Osteocyte (in vitro differentiated cells): ENCODE measurements around the gene RPS15. TPM values are rescaled to one million over a fixed set of nuclear protein-coding genes. Genes with fewer than 3 reads are reported as not detected.

Experiments used
- DNase-seq: peaks from one replicate; pipeline ENCODE4 v3.0.0; 2021; ENCODE audit warnings: mixed read lengths; ENCODE audit not compliant: unreplicated experiment; ENCODE audit errors: extremely low spot score
- H3K27ac Mint-ChIP-seq: one replicate; pipeline ENCODE4 v1.8.0; 2021; ENCODE audit warnings: mild to moderate bottlenecking, mixed read lengths; ENCODE audit not compliant: unreplicated experiment
- H3K27me3 Mint-ChIP-seq: one replicate; pipeline ENCODE4 v1.8.0; 2021; ENCODE audit warnings: mixed read lengths; ENCODE audit not compliant: unreplicated experiment
- H3K36me3 Mint-ChIP-seq: one replicate; pipeline ENCODE4 v1.8.0; 2021; ENCODE audit warnings: mixed read lengths; ENCODE audit not compliant: unreplicated experiment
- H3K4me1 Mint-ChIP-seq: one replicate; pipeline ENCODE4 v1.8.0; 2021; ENCODE audit warnings: mixed read lengths; ENCODE audit not compliant: unreplicated experiment
- H3K4me3 Mint-ChIP-seq: one replicate; pipeline ENCODE4 v1.8.0; 2021; ENCODE audit warnings: mild to moderate bottlenecking, moderate library complexity, mixed read lengths; ENCODE audit not compliant: unreplicated experiment
- H3K9me3 Mint-ChIP-seq: one replicate; pipeline ENCODE4 v1.8.0; 2021; ENCODE audit warnings: mixed read lengths; ENCODE audit not compliant: unreplicated experiment
- total RNA-seq: library from RNA; stranded (reverse); gene quantifications from 2 replicates; pipeline ENCODE4 v1.2.1, GENCODE V29; 2021
- TF ChIP-seq, protein P1 (sequence below): fragments of 200-600 bp; sonication (generic); IDR thresholded peaks from 2 replicates; pipeline ENCODE4 v1.5.0; 2021; ENCODE audit warnings: antibody characterized with exemption, mild to moderate bottlenecking, moderate library complexity

The RPS15 gene
- total RNA-seq, 1 donor from 2014 or later = 932 TPM

DNA sequence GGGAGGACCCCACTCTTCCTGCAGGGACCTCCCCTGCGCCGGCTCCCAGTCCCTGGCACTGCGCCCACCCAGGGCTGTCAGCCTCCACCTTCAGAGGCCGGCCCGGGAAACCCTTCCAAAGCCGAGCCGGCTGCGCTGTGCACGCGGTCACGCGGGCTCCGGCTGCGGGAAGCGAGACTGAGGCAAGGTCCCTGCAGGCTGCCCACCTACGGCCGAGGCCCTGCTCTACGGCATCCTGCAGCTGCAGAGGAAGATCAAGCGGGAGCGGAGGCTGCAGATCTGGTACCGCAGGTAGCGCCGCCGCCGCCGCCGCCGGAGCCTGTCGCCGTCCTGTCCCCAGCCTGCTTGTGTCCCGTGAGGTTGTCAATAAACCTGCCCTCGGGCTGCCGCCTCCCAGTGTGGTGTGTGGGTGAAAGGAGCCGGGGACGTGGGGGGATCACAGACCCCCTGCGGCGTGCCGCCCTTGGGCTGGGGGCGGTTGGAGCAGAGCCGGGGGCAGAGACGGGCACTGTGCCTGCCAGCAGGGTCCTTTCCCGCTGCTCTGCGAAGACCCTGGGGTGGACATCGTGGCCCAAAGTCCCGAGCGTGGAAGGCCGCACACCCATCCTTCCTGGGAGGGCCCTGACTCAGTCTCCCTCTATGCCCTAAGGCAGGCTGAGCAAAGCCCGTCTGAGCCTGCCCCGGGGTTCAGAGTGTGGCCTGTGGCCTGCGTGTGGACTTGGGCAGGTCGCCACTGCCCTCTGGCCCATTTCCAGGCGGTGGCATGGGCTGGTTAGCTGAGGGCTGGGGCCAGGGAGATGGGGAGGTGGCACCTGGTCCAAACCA, 42.8 kb upstream of the RPS15 start:
- DNase-seq = no peak
- Mint-ChIP-seq H3K27me3 (no peaks in the 10 kb centered on the region), H3K4me1 (peaks cover 3% of the 10 kb centered on the region), H3K4me3 (no peak overlapping the region), H3K27ac (no peak overlapping the region), H3K9me3 (no peaks in the 10 kb centered on the region), H3K36me3 (peaks cover 10% of the 10 kb centered on the region)
- TF ChIP-seq, protein P1, sequence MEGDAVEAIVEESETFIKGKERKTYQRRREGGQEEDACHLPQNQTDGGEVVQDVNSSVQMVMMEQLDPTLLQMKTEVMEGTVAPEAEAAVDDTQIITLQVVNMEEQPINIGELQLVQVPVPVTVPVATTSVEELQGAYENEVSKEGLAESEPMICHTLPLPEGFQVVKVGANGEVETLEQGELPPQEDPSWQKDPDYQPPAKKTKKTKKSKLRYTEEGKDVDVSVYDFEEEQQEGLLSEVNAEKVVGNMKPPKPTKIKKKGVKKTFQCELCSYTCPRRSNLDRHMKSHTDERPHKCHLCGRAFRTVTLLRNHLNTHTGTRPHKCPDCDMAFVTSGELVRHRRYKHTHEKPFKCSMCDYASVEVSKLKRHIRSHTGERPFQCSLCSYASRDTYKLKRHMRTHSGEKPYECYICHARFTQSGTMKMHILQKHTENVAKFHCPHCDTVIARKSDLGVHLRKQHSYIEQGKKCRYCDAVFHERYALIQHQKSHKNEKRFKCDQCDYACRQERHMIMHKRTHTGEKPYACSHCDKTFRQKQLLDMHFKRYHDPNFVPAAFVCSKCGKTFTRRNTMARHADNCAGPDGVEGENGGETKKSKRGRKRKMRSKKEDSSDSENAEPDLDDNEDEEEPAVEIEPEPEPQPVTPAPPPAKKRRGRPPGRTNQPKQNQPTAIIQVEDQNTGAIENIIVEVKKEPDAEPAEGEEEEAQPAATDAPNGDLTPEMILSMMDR = no peak

DNA sequence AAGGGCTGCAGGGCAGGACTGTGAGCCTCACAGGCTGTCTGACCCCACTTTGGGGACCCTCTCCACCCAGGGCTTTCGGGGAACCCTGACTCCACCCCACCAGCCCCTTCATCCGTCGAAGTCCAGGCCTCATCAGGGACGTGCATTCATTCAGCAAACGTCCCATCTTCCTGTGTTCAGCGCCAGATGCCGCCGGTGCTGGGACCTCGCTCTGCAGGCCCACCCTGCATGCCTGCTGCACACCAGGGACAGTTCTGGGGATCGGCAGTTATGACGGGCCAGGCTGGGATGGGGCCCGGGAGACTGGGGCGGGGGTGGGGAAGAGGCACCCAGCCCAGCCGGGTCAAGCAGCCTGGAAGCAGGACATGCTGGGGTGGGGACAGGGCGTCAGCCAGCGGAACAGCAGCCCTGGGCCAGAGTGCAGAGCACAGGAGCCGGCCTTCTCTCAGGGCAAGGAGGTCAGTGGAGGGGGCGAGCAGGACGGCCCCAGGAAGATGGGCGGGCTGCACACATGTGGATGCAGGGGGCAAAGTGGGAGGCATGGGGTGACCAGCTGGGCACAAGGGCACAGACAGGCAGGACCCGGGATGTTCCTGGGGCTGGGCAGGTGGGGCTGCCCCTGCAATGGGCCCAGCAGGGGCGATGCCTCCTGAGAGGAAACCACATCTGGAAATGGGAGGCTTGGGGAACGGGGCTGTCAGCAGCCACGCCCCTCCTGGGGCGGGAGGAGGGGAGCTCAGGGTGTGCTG, 42.0 kb upstream of the RPS15 start:
- Mint-ChIP-seq H3K4me3 (no peak overlapping the region), H3K4me1 (peaks cover 9% of the 10 kb centered on the region), H3K27me3 (no peaks in the 10 kb centered on the region), H3K36me3 (peaks cover 9% of the 10 kb centered on the region), H3K27ac (no peak overlapping the region), H3K9me3 (no peaks in the 10 kb centered on the region)
- TF ChIP-seq, protein P1 = no peak
- no peak for DNase-seq

DNA sequence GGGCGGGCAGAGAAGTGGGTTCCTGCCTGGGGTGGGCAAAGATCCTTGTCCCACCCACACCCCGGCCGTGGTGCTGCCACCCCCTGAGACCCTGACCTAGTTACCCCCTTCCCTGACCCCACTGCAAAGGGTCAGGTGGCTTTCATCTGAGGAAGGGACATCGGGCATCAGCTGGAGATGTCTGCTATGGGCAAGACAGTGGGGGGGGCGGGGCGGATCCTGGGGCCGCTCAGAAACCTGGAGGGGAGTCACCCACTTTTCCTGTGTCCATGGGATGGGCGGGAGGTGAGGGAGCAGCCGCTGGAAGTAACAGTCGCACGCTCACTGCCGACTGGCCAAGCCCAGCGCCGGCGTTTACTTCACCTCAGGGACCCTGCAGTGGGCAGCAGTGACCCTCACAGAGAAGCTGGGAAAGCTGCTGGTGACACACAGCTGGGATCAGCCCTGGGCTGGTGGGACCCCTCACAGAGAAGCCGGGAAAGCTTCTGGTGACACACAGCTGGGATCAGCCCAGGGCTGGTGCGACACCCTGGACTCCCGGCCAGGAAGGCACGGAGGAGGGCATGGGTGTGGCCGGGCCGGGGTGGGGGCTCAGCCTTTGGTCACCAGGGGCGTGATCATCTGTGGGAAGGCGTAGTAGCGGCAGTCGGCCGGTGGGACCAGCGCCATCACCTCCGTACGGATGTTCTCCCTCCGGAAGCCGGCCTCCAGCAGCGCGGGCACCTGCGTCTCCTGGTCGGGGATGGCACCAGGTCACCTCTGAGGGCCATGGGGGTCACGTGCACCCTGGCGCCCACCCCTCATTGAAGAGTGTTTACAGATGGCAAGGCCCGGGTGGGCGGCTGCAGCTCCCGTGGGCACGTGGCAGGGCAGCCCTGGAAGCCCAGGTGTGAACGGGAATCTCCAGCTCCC, 41.2 kb upstream of the RPS15 start:
- TF ChIP-seq, protein P1 = no peak
- no peaks in the 10 kb centered on the region for H3K9me3 Mint-ChIP-seq
- peaks cover 9% of the 10 kb centered on the region for H3K4me1 Mint-ChIP-seq
- peaks cover 7% of the 10 kb centered on the region for H3K36me3 Mint-ChIP-seq
- DNase-seq = no peak
- no peaks in the 10 kb centered on the region for H3K27me3 Mint-ChIP-seq
- no peak overlapping the region for H3K4me3 Mint-ChIP-seq
- H3K27ac Mint-ChIP-seq = no peak overlapping the region

DNA sequence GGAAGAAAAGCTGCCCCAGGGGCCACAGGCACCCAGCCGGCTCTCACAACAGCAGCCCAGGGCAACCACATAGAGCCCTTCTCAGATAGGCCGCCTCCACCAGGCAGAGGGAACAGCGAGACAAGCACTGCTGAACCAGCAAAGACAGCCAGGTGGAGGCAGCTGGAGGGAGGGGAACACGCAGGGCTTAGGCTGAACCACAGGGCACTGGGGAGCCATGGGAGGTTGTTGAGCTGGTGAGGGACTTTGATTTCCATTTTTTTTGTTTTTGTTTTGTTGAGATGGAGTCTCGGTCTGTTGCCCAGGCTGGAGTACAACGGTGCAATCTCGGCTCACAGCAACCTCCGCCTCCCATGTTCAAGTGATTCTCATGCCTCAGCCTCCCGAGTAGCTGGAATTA, 40.4 kb upstream of the RPS15 start:
- H3K4me1 Mint-ChIP-seq = peaks cover 12% of the 10 kb centered on the region
- H3K27ac Mint-ChIP-seq = no peak overlapping the region
- no peaks in the 10 kb centered on the region for H3K27me3 Mint-ChIP-seq
- no peak for DNase-seq
- TF ChIP-seq, protein P1 = no peak
- peaks cover 2% of the 10 kb centered on the region for H3K36me3 Mint-ChIP-seq
- no peak overlapping the region for H3K4me3 Mint-ChIP-seq
- no peaks in the 10 kb centered on the region for H3K9me3 Mint-ChIP-seq
